PC-3 (cell line): ENCODE results near the gene TCEANC.

ENCODE experiments used
- CTCF ChIP-seq: fragments of 300-600 bp; sonication (generic); conservative IDR thresholded peaks from 2 replicates; pipeline ENCODE4 v1.5.1; 2017; ENCODE audit warnings: antibody characterized with exemption, low read depth, mild to moderate bottlenecking, low read length
- EZH2 ChIP-seq: fragments of 300-600 bp; sonication (generic); IDR thresholded peaks from one replicate; pipeline ENCODE4 v1.6.1; 2017; ENCODE audit warnings: antibody characterized with exemption, mild to moderate bottlenecking, low read length; ENCODE audit not compliant: unreplicated experiment
- EZH2phosphoT487 ChIP-seq: fragments of 300-600 bp; sonication (generic); IDR thresholded peaks from 2 replicates; pipeline ENCODE4 v1.6.1; 2018; ENCODE audit warnings: mild to moderate bottlenecking, antibody characterized with exemption, low read length, borderline replicate concordance

GRCh38 chrX:13695601-13696115 lies 42.7 kb downstream of the TCEANC start:
- TF ChIP-seq CTCF (no peak), EZH2 (no peak), EZH2phosphoT487 (no peak)
